Muscle of leg (tissue), 11 donors: Measurements from ENCODE around the gene OR8B4. TPM values are rescaled to one million over a fixed set of nuclear protein-coding genes. Genes with fewer than 3 reads are reported as not detected.
"Not testable (repeated sequence)": the region's sequence is repeated elsewhere in the genome, so short reads cannot be mapped to it uniquely, and the experiment has no call there.

Experiments used
- DNase-seq: peaks from one replicate; pipeline ENCODE4 v3.0.0; 2013
- H3K27ac ChIP-seq: one replicate; pipeline ENCODE4 v1.5.1; 2013; ENCODE audit warnings: mild to moderate bottlenecking, low read length, control low read depth
- H3K27me3 ChIP-seq: one replicate; pipeline ENCODE4 v1.6.1; 2013; ENCODE audit warnings: low read length; ENCODE audit not compliant: control insufficient read depth, insufficient read depth
- H3K36me3 ChIP-seq: one replicate; pipeline ENCODE4 v1.6.1; 2013; ENCODE audit warnings: low read length; ENCODE audit not compliant: control insufficient read depth, insufficient read depth
- H3K4me1 ChIP-seq: one replicate; pipeline ENCODE4 v1.6.1; 2013; ENCODE audit warnings: low read length; ENCODE audit not compliant: control insufficient read depth, insufficient read depth
- H3K4me3 ChIP-seq: one replicate; pipeline ENCODE4 v1.5.1; 2013; ENCODE audit warnings: low read length, control low read depth
- H3K9me3 ChIP-seq: replicated peaks from 2 replicates; pipeline ENCODE4 v1.6.1; 2013; ENCODE audit warnings: low read depth, low read length; ENCODE audit not compliant: control insufficient read depth
- WGBS: methylation state at CpG from one replicate; pipeline ENCODE4 v1.1.5; 2013; ENCODE audit warnings: missing lambda C conversion rate; ENCODE audit not compliant: insufficient coverage; 5-methylcytosine and 5-hydroxymethylcytosine counted together
- polyA plus RNA-seq, 8 donors: library from polyadenylated mRNA; unstranded; fragments of 120-200 nt; gene quantifications; one replicate each; pipeline versions ENCODE4 v1.2.1 to v1.2.3, GENCODE V29; 2013; ENCODE audit warnings: inconsistent platforms in 1 of 8, low replicate concordance in 1 of 8; ENCODE audit not compliant: insufficient read length in 8 of 8, insufficient read depth in 1 of 8
- total RNA-seq: library from RNA; stranded (reverse); fragments of 120-200 nt; gene quantifications from one replicate; pipeline ENCODE4 v1.2.4, GENCODE V29; 2013

The OR8B4 gene
- total and polyA plus RNA-seq, 9 donors, result not detected

DNA sequence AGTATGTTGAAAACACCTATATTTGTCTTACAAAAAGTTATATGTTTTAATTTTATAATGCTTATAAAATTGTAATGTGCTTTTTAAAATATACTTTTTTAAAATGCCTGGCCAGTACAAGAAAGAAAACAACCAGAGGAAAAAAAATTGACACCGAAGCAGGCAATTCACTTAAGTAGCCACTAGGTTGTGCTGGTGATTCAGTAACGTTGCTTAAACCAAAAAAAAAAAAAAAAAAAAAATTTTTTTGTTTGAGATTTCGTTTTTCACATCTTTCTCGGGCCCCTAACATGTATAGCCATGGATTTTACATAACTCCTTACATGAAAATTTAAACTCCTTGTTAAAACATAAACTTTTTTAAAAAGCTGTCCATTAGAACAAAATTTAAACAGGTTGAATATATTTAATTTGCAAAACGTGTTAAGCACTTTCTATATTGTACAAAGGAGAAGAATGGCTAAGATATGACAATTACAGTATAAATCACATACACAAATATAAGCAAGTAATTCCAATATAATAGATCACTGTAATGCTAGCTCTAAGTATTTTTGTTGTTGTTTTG is 9.2 kb downstream of the OR8B4 start:
- Histone ChIP-seq H3K36me3 (no peaks in the 10 kb centered on the region), H3K9me3 (no peaks in the 10 kb centered on the region), H3K4me1 (no peaks in the 10 kb centered on the region), H3K27ac (no peak overlapping the region), H3K27me3 (no peaks in the 10 kb centered on the region), H3K4me3 (no peak overlapping the region)
- DNase-seq, result peak; percentile 44
- WGBS, result no CpG with 5 or more reads among the region's 5 CpGs

DNA sequence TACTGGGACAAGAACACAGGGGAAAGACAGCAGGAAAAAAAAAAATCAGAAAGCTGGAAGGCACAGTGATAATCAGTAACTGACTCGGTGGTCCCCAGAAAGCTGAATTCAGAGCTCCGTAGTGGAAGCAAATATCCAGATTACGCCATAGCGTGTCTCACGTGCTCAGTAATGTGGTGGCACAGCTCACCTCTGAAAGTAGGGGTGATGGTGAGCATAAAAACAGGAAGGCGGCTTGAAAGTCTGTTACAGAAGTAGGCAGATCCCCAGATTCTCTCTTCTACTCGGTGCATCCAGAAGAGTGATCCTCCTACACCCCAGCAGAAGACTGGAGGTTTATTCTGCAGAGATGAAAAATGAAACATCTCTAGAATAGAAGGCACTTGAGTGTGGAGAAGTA is 14.8 kb downstream of the OR8B4 start:
- WGBS, result 76% methylated on average over 2 of the region's 7 CpGs
- Histone ChIP-seq H3K4me3 (no peak overlapping the region), H3K27ac (no peak overlapping the region), H3K36me3 (no peaks in the 10 kb centered on the region), H3K4me1 (no peaks in the 10 kb centered on the region), H3K9me3 (no peaks in the 10 kb centered on the region), H3K27me3 (no peaks in the 10 kb centered on the region)
- no peak for DNase-seq

DNA sequence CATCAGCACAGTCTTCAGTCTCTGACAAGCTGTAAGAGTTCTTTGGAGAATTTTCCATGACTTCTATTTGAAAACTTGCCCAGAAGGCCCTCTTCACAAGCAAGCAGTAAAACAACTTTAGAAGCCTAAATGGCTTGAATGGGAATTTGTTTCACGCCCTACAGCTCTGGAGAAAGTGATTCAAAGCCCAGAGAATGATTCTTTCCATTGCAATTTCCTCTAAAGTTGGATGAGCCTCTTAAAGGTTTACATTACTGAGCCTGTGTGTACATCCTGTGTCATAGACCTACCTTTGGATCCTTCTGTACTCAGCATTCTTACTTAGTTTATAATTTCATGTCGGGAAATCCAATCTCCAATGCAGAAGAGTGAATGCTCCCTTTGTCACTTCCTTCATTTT is 19.1 kb downstream of the OR8B4 start:
- Histone ChIP-seq H3K27ac (no peak overlapping the region), H3K27me3 (no peaks in the 10 kb centered on the region), H3K9me3 (no peaks in the 10 kb centered on the region), H3K36me3 (no peaks in the 10 kb centered on the region), H3K4me1 (no peaks in the 10 kb centered on the region), H3K4me3 (no peak overlapping the region)
- peak; percentile 76 for DNase-seq
- WGBS, result 40% methylated on average over 1 of the region's 2 CpGs

DNA sequence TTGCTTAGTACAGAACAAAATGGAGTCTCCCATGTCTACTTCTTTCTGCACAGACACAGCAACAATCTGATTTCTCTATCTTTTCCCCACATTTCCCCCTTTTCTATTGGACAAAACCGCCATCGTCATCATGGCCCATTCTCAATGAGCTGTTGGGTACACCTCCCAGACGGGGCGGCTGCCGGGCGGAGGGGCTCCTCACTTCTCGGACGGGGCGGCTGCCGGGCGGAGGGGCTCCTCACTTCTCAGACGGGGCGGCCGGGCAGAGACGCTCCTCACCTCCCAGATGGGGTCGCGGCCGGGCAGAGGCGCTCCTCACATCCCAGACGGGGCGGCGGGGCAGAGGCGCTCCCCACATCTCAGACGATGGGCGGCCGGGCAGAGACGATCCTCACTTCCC is 21.5 kb downstream of the OR8B4 start:
- not testable (repeated sequence) for H3K27me3 ChIP-seq, H3K9me3 ChIP-seq, H3K27ac ChIP-seq, H3K36me3 ChIP-seq, H3K4me1 ChIP-seq, DNase-seq, H3K4me3 ChIP-seq
- WGBS, result no CpG with 5 or more reads among the region's 27 CpGs

DNA sequence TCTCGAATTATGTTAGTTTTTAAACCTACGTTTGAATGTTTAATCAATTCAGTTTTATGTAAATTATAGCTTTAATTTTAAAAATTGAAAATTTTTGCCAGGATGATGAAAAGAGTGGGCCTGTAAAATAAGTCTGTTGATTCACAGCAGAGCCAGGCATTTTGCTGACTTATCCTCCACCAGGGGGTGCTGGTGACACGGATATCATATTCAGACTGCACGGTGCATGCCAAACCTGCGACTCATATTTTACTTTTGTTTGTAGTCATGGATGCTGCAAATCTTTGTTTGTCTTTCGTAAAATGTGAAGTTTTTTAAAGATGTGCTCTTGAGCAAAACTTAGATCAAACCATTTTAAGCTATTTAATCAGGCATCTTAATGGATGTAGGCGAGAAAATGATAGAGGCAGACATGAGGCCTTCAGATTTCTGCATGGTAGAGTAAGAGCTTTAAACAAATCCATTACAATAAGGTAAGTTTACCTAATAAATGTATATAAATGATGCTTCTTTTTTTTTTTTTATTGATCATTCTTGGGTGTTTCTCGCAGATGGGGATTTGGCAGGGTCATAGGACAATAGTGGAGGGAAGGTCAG is 22.2 kb downstream of the OR8B4 start:
- no peaks in the 10 kb centered on the region for H3K4me1 ChIP-seq
- H3K36me3 ChIP-seq, result no peaks in the 10 kb centered on the region
- no CpG with 5 or more reads among the region's 8 CpGs for WGBS
- no peak overlapping the region for H3K4me3 ChIP-seq
- no peaks in the 10 kb centered on the region for H3K27me3 ChIP-seq
- peak; percentile 74 for DNase-seq
- H3K9me3 ChIP-seq, result no peaks in the 10 kb centered on the region
- no peak overlapping the region for H3K27ac ChIP-seq

DNA sequence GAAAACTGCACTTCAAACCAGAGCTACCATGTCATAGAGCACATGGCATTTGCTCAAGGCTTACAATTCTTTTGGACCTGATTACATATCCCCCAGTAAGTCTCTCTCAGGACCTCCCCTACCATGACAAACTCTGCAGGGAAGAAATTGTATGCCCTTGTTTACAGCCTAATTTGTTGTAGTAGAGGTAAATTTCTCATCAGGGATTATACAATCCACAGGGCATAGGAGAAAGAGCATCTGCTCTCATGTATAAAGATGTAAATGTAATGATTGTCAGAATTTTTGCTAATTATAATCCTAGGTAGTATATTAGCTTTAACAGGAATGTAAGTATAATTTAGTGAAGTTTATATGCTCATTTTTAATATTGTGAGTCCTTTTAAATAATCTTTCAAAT is 25.7 kb downstream of the OR8B4 start, which contains the start of gene OR8B3:
Gene OR8B3 (minus strand): TSS at position 101 of the 400 bp plus-strand sequence. CDS start 1,673 bp downstream, outside the sequence.
- Histone ChIP-seq H3K27ac (no peak within 1 kb of the TSS), H3K36me3 (no peaks in the 10 kb centered on the region), H3K4me3 (no peak within 1 kb of the TSS), H3K27me3 (no peaks in the 10 kb centered on the region), H3K9me3 (no peaks in the 10 kb centered on the region), H3K4me1 (no peaks in the 10 kb centered on the region)
- no peak for DNase-seq

DNA sequence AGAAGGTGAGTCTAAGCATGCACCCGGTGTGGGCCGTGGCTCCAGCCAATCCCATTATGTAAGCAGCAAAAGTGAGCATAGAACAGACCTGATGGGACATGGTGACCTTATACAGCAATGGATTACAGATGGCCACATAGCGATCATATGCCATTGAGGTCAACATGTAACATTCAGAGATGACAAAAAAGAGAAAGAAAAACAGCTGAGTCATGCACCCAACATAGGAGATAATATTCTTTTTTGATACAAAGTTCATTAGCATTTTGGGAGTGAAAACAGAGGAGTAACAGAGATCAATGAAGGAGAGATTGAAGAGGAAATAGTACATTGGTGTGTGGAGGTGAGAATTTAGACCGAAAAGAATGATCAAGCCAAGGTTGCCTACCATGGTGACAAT is 27.8 kb downstream of the OR8B4 start:
- not testable (repeated sequence) for H3K27ac ChIP-seq, H3K27me3 ChIP-seq, H3K4me1 ChIP-seq, H3K36me3 ChIP-seq, DNase-seq, H3K4me3 ChIP-seq, H3K9me3 ChIP-seq
- WGBS, result no CpG with 5 or more reads among the region's 4 CpGs

DNA sequence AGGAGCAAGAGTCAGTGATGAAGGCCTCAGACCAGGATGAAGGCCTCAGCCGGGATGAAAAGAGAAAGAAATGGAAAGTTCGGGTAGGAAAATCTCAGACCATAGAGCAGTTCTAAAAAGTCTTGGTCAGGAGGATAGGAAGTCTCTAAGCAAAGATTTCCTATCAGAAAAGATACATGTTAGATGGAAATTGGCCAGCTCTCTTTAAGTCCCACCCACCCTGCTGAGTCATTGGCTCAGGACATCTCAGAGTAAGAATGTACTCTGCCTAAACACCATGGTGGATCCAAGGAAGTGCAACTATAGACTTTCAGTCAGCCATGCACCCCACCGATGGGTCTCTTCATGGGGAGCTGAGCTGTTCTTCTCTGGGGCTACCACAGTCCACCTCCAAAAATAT is 30.3 kb downstream of the OR8B4 start:
- no CpG with 5 or more reads among the region's 3 CpGs for WGBS
- Histone ChIP-seq H3K4me3 (no peak overlapping the region), H3K9me3 (no peaks in the 10 kb centered on the region), H3K27me3 (no peaks in the 10 kb centered on the region), H3K4me1 (no peaks in the 10 kb centered on the region), H3K27ac (no peak overlapping the region), H3K36me3 (no peaks in the 10 kb centered on the region)
- DNase-seq, result no peak

DNA sequence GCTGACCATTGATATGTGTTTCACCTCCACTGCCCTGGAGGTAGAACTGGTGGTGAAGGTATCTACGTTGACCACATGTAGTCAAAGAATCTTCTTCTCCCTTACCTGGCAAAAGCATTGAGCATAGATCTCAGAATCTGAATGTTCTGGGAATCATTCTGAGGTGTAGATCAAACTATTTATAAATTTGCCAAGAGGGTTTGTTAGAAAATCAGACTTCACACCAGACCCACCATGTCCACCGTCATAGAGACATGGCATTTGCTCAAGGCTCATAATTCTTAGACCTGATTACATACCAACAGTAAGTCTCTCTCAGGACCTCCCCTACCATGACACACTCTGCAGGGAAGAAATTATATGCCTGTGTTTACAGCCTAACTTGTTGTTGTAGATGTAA is 40.3 kb downstream of the OR8B4 start, which contains the start of gene OR8B2:
Gene OR8B2 (minus strand): TSS at position 101 of the 400 bp plus-strand sequence. CDS start 1,156 bp downstream, outside the sequence.
- no peaks in the 10 kb centered on the region for H3K4me1 ChIP-seq
- H3K36me3 ChIP-seq, result no peaks in the 10 kb centered on the region
- H3K27me3 ChIP-seq, result no peaks in the 10 kb centered on the region
- H3K27ac ChIP-seq, result no peak within 1 kb of the TSS
- DNase-seq, result no peak
- H3K4me3 ChIP-seq, result no peak within 1 kb of the TSS
- WGBS, result 80% methylated on average over 1 of the region's 2 CpGs
- H3K9me3 ChIP-seq, result no peaks in the 10 kb centered on the region

DNA sequence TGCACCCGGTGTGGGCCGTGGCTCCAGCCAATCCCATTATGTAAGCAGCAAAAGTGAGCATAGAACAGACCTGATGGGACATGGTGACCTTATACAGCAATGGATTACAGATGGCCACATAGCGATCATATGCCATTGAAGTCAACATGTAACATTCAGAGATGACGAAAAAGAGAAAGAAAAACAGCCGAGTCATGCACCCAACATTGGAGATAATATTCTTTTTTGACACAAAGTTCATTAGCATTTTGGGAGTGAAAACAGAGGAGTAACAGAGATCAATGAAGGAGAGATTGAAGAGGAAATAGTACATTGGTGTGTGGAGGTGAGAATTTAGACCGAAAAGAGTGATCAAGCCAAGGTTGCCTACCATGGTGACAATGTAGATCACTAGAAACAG is 41.8 kb downstream of the OR8B4 start:
- not testable (repeated sequence) for H3K9me3 ChIP-seq, DNase-seq, H3K27me3 ChIP-seq, H3K4me1 ChIP-seq, H3K27ac ChIP-seq, H3K36me3 ChIP-seq, H3K4me3 ChIP-seq
- WGBS, result no CpG with 5 or more reads among the region's 6 CpGs

DNA sequence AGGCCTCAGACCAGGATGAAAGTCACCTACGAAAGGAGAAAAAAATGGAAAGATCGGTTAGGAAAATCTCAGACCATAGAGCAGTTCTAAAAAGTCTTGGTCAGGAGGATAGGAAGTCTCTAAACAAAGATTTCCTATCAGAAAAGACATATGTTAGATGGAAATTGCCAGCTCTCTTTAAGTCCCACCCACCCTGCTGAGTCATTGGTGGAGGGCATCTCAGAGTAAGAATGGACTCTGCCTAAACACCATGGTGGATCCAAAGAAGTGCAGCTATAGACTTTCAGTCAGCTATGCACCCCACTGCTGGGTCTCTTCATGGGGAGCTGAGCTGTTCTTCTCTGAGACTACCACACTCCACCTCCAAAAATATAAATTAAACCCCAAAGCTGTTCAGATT is 44.1 kb downstream of the OR8B4 start:
- Histone ChIP-seq H3K4me3 (no peak overlapping the region), H3K36me3 (no peaks in the 10 kb centered on the region), H3K27me3 (no peaks in the 10 kb centered on the region), H3K9me3 (no peaks in the 10 kb centered on the region), H3K4me1 (no peaks in the 10 kb centered on the region), H3K27ac (no peak overlapping the region)
- no CpG with 5 or more reads among the region's 2 CpGs for WGBS
- no peak for DNase-seq
